AG04450 (cell line): ENCODE measurements around the gene CEP295NL. TPM values are rescaled to one million over a fixed set of nuclear protein-coding genes. Genes with fewer than 3 reads are reported as not detected.

Source experiments
- CTCF ChIA-PET: fragments of 300-600, 350-600 bp; formaldehyde crosslinking; extraction: SDS; loops from one replicate; lab custom pipeline; 2022; ENCODE audit warnings: antibody characterized with exemption, inconsistent platforms; lab: Charles Lee
- POLR2A ChIA-PET: fragments of 350-600 bp; formaldehyde crosslinking; extraction: SDS; loops from one replicate; lab custom pipeline; 2021; ENCODE audit warnings: antibody characterized with exemption, inconsistent platforms; lab: Yijun Ruan, JAX
- DNase-seq: peaks from one replicate; pipeline ENCODE4 v3.0.0-alpha.2; 2011; ENCODE audit warnings: low read depth, low spot score
- H3K27ac ChIP-seq: one replicate; pipeline ENCODE4 v1.5.1; 2012; ENCODE audit warnings: low read depth, low read length, control low read depth
- H3K27me3 ChIP-seq: one replicate; pipeline ENCODE4 v1.6.0; 2012; ENCODE audit warnings: low read length; ENCODE audit not compliant: control insufficient read depth, insufficient read depth
- H3K4me3 ChIP-seq: 2 replicates; pipeline ENCODE4 v1.5.1; 2011; ENCODE audit warnings: mild to moderate bottlenecking, low read depth, low read length, control low read depth
- H3K9me3 ChIP-seq: 2 replicates; pipeline ENCODE4 v1.5.1; 2012; ENCODE audit warnings: low read length; ENCODE audit not compliant: control insufficient read depth, insufficient read depth
- CTCF ChIP-seq: IDR thresholded peaks from 2 replicates; pipeline ENCODE4 v1.5.1; 2011; ENCODE audit warnings: low read depth, low read length, control low read depth, inconsistent platforms
- polyA minus RNA-seq: library from RNA; depleted of rRNA, polyadenylated mRNA; stranded (reverse); fragments of >200 nt; gene quantifications from 2 replicates; pipeline ENCODE4 v1.2.3, GENCODE V29; 2011; rRNA and poly(A)+ RNA removed
- polyA plus RNA-seq: library from polyadenylated mRNA; depleted of rRNA; stranded (reverse); fragments of >200 nt; gene quantifications from 2 replicates; pipeline ENCODE4 v1.2.3, GENCODE V29; 2011; rRNA removed

CEP295NL gene
- polyA plus RNA-seq (0.11 and 0.19 TPM in 2 replicates), polyA minus RNA-seq (1.5 and 1.8 TPM in 2 replicates)

- H3K27ac ChIP-seq, result no peak within 1 kb of the TSS
- ChIA-PET CTCF (no interaction called here), POLR2A (interaction anchor here (0.8 kb wide), 1 partner anchor 13 kb away, joined by 3 read pairs; no protein-coding TSS in a partner anchor)
- no peaks in the 10 kb centered on the region; the same call in 1 of the 2 replicates for H3K9me3 ChIP-seq
- DNase-seq, result no peak
- H3K4me3 ChIP-seq, result no peak within 1 kb of the TSS
- no peak for TF ChIP-seq CTCF
- no peaks in the 10 kb centered on the region for H3K27me3 ChIP-seq
Measured at GRCh38 chr17:78903101-78903779, at the start of gene CEP295NL. CEP295NL (minus strand) TSS chr17:78903201; CDS start chr17:78901828, 1,373 bp downstream.

DNA sequence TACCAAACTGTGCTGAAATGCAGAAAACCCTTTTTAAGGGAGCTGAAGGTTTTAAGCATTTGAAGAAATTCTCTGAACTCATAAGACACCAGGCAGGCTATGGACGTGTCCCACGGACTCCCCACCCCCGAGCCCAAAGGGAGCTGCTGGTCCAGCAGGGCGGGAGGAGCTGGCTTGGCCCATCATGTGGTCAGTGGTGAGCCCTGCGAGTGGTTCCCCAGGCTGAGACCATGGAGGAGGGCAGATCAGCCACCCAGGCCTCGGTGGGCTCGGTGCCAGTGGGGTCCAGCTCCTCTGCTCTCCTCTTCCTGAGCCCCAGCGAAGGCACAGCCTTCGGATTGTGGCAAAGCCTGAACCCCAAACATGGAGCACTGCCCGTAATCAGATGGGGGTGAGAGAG is 49.7 kb upstream of the CEP295NL start:
- CTCF ChIA-PET, result interaction anchor here (1.4 to 2.7 kb wide), 3 partner anchors 12 to 87 kb away, joined by 3 to 14 read pairs (median 8); no protein-coding TSS in a partner anchor
- Histone ChIP-seq H3K4me3 (no peak overlapping the region), H3K27me3 (no peaks in the 10 kb centered on the region), H3K27ac (no peak overlapping the region), H3K9me3 (peaks cover 22% of the 10 kb centered on the region)
- TF ChIP-seq CTCF, result no peak
- DNase-seq, result no peak
- POLR2A ChIA-PET, result interaction anchor here (1.8 kb wide), 1 partner anchor 12 kb away, joined by 4 read pairs; no protein-coding TSS in a partner anchor

- no peak for TF ChIP-seq CTCF
- POLR2A ChIA-PET, result interaction anchor here (0.6 to 1.0 kb wide), 3 partner anchors 15 to 86 kb away, joined by 3 to 6 read pairs (median 3); no protein-coding TSS in a partner anchor
- CTCF ChIA-PET, result interaction anchor here (1.4 to 2.7 kb wide), 3 partner anchors 13 to 86 kb away, joined by 3 to 14 read pairs (median 8); no protein-coding TSS in a partner anchor
- H3K9me3 ChIP-seq, result peaks cover 22% of the 10 kb centered on the region
- no peak for DNase-seq
- H3K4me3 ChIP-seq, result no peak overlapping the region
- no peaks in the 10 kb centered on the region for H3K27me3 ChIP-seq
- peak overlapping the region; percentile 31 for H3K27ac ChIP-seq
Measured at GRCh38 chr17:78951967-78952551, 49.1 kb upstream of the CEP295NL start.

GRCh38 chr17:78950870-78951269 is 47.9 kb upstream of the CEP295NL start:
- Histone ChIP-seq H3K9me3 (peaks cover 22% of the 10 kb centered on the region), H3K4me3 (no peak overlapping the region), H3K27ac (no peak overlapping the region), H3K27me3 (no peaks in the 10 kb centered on the region)
- no peak for DNase-seq
- ChIA-PET CTCF (no interaction called here), POLR2A (no interaction called here)
- TF ChIP-seq CTCF, result no peak
